SU-DHL-6 (cell line): ENCODE measurements around the gene PPP1R7.

Source experiments
- EZH2phosphoT487 ChIP-seq: fragments of 200-600 bp; sonication (generic), shearing (Covaris generic); conservative IDR thresholded peaks from 2 replicates; pipeline ENCODE4 v1.6.1; 2018; ENCODE audit warnings: mild to moderate bottlenecking, antibody characterized with exemption, low read length, moderate library complexity, mixed read lengths
- TF ChIP-seq, protein P1 (sequence below): fragments of 200-600 bp; sonication (generic); IDR thresholded peaks from one replicate; pipeline ENCODE4 v1.5.1; 2017; ENCODE audit warnings: antibody characterized with exemption, mild to moderate bottlenecking, low read length, moderate library complexity; ENCODE audit not compliant: insufficient read depth, poor library complexity, severe bottlenecking

GRCh38 chr2:241149675-241149924 lies 667 bp upstream of the PPP1R7 start:
- TF ChIP-seq, protein P1, sequence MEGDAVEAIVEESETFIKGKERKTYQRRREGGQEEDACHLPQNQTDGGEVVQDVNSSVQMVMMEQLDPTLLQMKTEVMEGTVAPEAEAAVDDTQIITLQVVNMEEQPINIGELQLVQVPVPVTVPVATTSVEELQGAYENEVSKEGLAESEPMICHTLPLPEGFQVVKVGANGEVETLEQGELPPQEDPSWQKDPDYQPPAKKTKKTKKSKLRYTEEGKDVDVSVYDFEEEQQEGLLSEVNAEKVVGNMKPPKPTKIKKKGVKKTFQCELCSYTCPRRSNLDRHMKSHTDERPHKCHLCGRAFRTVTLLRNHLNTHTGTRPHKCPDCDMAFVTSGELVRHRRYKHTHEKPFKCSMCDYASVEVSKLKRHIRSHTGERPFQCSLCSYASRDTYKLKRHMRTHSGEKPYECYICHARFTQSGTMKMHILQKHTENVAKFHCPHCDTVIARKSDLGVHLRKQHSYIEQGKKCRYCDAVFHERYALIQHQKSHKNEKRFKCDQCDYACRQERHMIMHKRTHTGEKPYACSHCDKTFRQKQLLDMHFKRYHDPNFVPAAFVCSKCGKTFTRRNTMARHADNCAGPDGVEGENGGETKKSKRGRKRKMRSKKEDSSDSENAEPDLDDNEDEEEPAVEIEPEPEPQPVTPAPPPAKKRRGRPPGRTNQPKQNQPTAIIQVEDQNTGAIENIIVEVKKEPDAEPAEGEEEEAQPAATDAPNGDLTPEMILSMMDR, result no peak
- no peak for TF ChIP-seq EZH2phosphoT487
